ENCODE results near the gene NKAPL. TPM values are rescaled to one million over a fixed set of nuclear protein-coding genes. Genes with fewer than 3 reads are reported as not detected.

The NKAPL gene
- total RNA-seq, 4 donors from 2014 or later: 0.47 to 0.78 TPM; not detected in 2

DNA sequence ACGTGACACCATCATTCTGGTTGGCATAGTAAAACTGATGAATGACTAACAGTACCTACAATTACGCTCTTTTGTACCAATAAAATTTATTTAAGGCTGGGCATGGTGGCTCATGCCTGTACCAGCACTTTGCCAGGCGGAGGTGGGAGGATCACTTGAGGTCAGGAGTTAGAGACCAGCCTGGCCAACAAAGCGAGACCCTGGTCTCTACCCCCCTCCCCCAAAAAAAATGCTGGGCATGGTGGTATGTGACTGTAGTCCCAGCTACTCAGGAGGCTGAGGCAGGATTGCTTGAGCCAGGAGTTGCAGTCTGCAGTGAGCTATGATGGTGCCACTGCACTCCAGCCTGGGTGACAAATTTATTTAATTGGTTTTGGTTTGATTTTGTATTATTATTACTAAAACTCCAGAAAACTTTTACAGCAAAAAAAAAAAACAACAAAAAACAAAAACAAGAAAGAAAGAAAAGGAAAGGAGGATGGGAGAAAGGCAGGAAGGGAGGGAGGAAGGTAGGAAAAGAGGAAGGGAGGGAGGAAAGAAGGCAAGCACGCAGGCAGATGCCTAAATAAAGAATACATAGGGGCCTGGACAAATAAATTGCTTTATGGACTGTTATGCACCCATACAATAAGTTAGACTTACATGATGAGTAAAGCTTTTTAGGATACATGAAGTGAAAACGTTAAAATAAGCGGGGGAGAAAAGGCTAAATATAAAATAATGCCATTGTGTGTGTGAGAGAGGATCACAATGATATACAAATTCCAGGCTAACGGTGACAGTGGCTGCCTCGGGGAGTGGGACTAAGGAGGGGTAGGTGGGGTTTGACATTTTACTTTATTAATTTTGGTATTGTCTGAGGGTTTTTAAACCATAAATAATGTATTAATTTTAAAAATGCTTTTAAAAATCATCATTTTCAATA lies 34.7 kb upstream of the NKAPL start:
- Histone ChIP-seq H3K4me3 (peak overlapping the region; percentile 84), H3K36me3 (peaks cover 16% of the 10 kb centered on the region), H3K4me1 (peaks cover 22% of the 10 kb centered on the region), H3K27me3 (peaks cover 31% of the 10 kb centered on the region), H3K9me3 (no peaks in the 10 kb centered on the region), H3K27ac (peak overlapping the region; percentile 66)
- DNase-seq (ENCODE audit: low spot score in 2 of 2): no peak
- 55% methylated on average over 9 of the region's 9 CpGs for WGBS
- no peak for TF ChIP-seq POLR2A (IDR thresholded peaks at IDR 0.05)
- no peak for TF ChIP-seq POLR2AphosphoS5 (IDR thresholded peaks at IDR 0.05)
- no peak for TF ChIP-seq EP300 (IDR thresholded peaks at IDR 0.05)
- TF ChIP-seq, protein P1, sequence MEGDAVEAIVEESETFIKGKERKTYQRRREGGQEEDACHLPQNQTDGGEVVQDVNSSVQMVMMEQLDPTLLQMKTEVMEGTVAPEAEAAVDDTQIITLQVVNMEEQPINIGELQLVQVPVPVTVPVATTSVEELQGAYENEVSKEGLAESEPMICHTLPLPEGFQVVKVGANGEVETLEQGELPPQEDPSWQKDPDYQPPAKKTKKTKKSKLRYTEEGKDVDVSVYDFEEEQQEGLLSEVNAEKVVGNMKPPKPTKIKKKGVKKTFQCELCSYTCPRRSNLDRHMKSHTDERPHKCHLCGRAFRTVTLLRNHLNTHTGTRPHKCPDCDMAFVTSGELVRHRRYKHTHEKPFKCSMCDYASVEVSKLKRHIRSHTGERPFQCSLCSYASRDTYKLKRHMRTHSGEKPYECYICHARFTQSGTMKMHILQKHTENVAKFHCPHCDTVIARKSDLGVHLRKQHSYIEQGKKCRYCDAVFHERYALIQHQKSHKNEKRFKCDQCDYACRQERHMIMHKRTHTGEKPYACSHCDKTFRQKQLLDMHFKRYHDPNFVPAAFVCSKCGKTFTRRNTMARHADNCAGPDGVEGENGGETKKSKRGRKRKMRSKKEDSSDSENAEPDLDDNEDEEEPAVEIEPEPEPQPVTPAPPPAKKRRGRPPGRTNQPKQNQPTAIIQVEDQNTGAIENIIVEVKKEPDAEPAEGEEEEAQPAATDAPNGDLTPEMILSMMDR (IDR thresholded peaks at IDR 0.05): no peak

DNA sequence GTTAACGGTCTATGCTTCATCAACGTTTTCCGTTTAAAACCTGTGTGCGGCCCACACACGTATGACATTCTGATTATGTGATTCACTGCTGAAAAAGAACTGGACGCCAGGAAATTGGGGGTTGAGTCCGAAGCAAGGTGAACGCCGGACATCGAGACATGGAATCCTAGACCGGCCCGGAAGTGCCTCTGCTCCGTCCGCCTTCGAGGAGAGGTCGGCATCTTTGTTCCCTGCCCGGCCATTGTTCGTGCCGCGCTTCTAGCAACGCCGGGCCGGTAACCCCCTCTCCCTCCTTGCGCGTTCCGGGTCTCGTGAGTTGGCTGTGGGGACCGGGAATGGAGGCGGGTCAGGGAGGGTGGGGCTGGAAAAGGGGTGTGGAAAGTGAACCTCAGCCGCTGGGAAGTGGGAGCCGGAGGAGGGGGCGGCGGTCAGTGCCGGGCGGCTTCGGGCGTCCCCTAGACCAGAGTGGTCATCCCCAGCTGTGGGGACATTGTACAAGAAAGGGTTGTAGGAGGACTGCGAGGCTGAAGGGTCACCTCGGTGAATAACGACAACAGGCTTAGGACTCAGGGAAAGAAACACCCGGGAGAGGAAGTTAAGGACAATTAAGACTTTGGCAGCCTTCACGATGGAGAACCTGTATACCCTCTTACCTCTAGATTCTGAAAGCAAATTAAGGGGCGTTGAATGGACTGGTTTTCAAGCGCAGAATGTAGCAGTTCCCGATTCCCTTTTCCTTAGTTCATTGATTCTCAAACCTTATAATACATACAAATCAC lies 33.9 kb upstream of the NKAPL start, which contains the start of gene ZSCAN9:
ZSCAN9 (plus strand) TSS at position 220 of the 779 bp plus-strand sequence. CDS start 1,810 bp downstream, outside the sequence.
- WGBS: 3% methylated on average over 42 of the region's 45 CpGs
- Histone ChIP-seq H3K36me3 (peaks cover 25% of the 10 kb centered on the region), H3K4me3 (peak within 1 kb of the TSS; percentile 84)

DNA sequence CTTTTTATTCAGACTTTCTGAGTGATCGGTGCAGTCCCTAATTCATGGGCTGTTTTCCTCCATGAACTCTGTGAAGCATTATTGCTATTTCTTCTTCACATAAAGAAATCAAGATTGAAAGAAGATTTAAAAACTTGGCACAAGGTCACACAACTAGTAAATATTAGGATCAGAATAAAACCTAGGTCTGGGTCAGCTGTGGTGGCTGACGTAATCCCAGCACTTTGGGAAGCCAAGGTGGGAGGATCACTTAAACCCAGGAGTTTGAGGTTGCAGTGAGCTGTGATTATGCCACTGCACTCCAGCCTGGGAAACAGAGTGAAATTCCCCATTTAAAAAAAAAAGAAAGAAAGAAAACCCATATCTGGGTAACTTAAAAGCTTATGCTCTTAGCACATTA lies 32.6 kb upstream of the NKAPL start:
- Histone ChIP-seq H3K4me1 (peaks cover 22% of the 10 kb centered on the region), H3K9me3 (no peaks in the 10 kb centered on the region), H3K36me3 (peaks cover 37% of the 10 kb centered on the region), H3K27ac (no peak overlapping the region), H3K4me3 (no peak overlapping the region), H3K27me3 (peaks cover 18% of the 10 kb centered on the region)
- WGBS: 89% methylated on average over 2 of the region's 2 CpGs
- DNase-seq (ENCODE audit: low spot score in 2 of 2): no peak
- no peak for TF ChIP-seq POLR2A (IDR thresholded peaks at IDR 0.05)
- TF ChIP-seq, protein P1 (IDR thresholded peaks at IDR 0.05): no peak
- no peak for TF ChIP-seq EP300 (IDR thresholded peaks at IDR 0.05)
- TF ChIP-seq POLR2AphosphoS5 (IDR thresholded peaks at IDR 0.05): no peak

More for the DNA sequence above, 33.9 kb upstream of the NKAPL start, which contains the start of gene ZSCAN9:
- no peaks in the 10 kb centered on the region for H3K9me3 ChIP-seq
- peaks cover 22% of the 10 kb centered on the region for H3K4me1 ChIP-seq
- TF ChIP-seq POLR2AphosphoS5 (IDR thresholded peaks at IDR 0.05) (peak in 2 of 3 donors; percentile 20 to 65), POLR2A (IDR thresholded peaks at IDR 0.05) (no peak)
- peak within 1 kb of the TSS; percentile 66 for H3K27ac ChIP-seq
- DNase-seq (ENCODE audit: low spot score in 2 of 2): peak; percentile 91 to 92
- peaks cover 28% of the 10 kb centered on the region for H3K27me3 ChIP-seq

DNA sequence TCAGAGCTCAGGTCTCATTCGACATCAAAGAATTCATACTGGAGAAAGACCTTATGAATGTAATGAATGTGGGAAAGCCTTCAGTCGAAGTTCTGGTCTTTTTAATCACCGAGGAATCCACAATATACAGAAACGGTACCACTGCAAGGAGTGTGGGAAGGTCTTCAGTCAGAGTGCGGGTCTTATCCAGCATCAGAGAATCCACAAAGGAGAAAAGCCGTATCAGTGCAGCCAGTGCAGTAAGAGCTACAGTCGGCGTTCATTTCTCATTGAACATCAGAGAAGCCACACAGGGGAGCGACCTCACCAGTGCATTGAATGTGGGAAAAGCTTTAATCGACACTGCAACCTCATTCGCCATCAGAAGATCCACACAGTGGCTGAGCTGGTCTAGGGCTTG lies 26.3 kb upstream of the NKAPL start:
- 92% methylated on average over 11 of the region's 11 CpGs for WGBS
- H3K27me3 ChIP-seq: no peaks in the 10 kb centered on the region
- peaks cover 62% of the 10 kb centered on the region for H3K36me3 ChIP-seq
- no peak for DNase-seq (ENCODE audit: low spot score in 2 of 2)
- TF ChIP-seq POLR2A (IDR thresholded peaks at IDR 0.05) (no peak), POLR2AphosphoS5 (IDR thresholded peaks at IDR 0.05) (no peak), EP300 (IDR thresholded peaks at IDR 0.05) (no peak)
- TF ChIP-seq, protein P1 (IDR thresholded peaks at IDR 0.05): no peak
- H3K4me1 ChIP-seq: no peaks in the 10 kb centered on the region
- no peak overlapping the region for H3K4me3 ChIP-seq
- H3K27ac ChIP-seq: no peak overlapping the region
- H3K9me3 ChIP-seq: no peaks in the 10 kb centered on the region

DNA sequence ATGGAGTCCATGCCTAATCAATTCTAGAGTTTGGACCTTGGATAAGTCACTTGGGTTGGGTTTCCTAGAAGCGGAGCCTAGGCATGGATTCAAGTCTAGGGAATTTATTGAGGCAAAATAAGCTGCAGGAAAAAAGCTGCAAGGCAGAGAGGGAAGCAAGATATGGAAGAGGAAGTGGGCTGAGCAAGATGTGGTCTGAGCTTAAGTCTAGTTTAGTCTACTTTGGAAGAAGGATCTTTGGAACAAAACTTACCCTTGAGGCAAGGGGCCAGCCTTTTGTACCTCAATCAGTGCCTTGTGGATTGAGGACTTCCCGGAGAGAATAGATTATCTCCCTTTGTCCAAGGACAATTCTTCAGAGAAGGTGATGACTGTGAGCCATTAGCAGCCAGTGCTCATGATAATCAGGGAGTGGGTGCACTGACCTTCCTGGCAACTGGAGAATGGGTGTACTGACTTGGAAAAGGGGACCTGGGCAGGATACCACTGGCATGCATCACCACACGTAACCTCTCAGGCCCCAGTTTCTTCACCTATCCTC lies 23.1 kb upstream of the NKAPL start:
- Histone ChIP-seq H3K27me3 (no peaks in the 10 kb centered on the region), H3K4me3 (no peak overlapping the region), H3K27ac (no peak overlapping the region), H3K4me1 (no peaks in the 10 kb centered on the region), H3K9me3 (no peaks in the 10 kb centered on the region), H3K36me3 (peaks cover 36% of the 10 kb centered on the region)
- TF ChIP-seq POLR2AphosphoS5 (IDR thresholded peaks at IDR 0.05): no peak
- TF ChIP-seq, protein P1 (IDR thresholded peaks at IDR 0.05): no peak
- TF ChIP-seq EP300 (IDR thresholded peaks at IDR 0.05): no peak
- TF ChIP-seq POLR2A (IDR thresholded peaks at IDR 0.05): no peak
- WGBS: 91% methylated on average over 3 of the region's 3 CpGs
- no peak for DNase-seq (ENCODE audit: low spot score in 2 of 2)

Data from suprapubic skin (tissue), 4 donors.